Fibroblast of skin of abdomen (primary cell): Measurements from ENCODE around the gene PLCH1.

Experiments
- DNase-seq: peaks from one replicate; pipeline ENCODE4 v3.0.0-alpha.2; 2013

Gene PLCH1

DNA sequence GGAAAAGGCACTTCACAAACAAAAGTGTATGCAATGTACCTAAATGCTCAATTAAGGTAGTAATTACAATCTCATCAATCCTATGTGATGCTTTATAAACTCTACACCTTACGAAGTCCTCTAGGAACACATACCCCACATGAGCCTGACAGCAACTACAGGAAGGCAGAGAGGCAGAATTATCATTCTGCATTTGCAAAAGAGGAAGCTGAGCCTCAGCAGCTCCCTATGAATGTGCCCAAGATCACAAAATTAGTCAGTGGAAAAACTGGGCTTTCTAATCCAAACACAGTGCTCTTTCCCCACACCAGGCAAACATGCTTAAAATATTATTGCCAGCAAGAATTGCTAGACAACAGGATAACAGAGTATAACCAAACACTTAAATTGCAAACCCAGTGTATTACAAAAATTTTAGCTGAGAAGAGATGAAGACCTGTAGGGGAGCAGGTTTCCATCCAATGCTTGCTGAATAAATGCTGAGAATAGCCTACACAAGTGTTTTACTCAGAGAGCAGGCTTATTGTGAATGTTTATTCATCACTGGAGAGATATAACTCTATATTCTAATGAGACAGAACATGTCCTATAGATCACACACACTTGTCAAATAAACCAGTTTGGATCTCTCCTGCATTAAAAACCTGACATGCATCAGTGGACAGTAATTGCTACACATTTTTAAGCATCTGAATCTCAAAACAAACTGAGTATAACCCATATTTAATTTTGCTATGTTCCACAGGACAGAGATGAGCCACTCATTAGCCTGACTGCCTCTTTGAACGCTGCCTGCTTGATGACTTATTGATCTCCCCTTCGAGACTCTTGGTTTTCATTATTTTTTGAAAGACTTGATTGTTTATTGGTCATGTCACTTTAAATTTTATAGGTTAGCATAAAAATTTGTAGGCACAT lies 62.2 kb downstream of the PLCH1 start:
- DNase-seq = no peak

DNA sequence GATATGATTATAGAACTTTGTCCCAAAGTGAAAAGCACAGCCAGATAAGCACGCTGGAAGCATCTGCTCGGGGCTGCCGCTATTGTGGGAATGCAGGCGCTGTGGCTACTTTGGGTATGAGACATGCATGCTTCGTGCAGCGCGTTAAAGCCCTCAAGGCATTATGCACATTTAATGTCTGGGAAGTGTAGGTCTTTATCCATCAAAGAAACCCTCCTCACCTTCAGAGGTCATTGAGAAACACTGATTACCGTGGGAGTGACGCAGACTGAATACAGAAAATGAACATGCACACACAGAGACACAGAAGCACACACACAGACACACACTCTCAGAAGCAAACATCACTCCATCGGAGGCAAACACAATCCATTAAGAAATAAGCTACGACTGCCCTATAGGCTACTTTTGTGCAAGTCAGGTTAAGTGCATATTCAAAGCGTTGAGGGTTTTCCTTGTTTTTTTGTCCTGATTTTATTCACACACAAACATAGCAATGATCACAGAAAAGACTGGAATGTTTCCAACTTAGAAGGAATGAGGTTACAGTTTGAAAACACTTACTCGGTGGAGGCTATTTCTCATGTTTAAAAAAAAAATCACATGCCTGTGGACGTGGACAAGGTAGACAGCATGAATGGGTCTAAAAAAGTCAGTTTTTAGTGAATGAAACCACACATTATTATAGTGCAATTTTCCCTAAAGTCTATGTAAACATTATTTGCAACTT lies 68.5 kb downstream of the PLCH1 start:
- DNase-seq = peak; percentile 66

DNA sequence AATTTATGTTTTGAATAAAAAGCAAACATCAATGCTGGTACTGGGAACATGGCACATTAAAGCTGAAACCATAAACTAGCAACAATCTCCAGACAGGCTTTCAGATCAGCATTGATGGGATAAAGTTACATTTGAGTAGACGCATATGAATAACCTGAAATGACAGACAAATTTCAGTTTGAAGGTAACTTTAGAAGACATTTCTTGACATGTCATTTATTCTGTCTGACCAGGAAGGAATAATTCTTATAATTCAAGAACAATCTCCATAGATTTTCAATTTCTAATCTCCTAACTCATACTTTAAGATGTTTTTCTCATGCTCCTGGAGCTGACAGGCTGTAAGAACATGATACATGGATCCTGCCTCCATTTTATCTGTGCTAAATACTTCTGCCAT lies 69.8 kb downstream of the PLCH1 start:
- no peak for DNase-seq

DNA sequence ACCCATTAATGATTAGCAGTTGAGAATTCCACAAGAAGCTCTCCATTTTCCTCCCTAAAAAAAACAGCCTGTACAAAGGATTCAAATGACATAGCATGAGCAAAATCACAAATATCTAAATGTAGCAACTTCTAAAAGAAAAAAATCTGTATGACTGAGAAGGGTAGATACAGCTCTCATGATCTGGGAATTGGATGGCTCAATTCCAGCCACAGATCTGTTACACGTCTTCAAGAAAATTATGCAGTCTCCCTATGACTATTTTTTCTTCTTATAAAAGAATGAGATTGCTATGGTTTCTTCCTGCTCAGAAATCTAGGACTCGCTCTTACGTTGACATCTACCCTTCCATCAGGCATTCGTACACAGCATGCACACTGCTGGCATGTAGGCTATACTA lies 71.5 kb downstream of the PLCH1 start:
- peak; percentile 6 for DNase-seq

DNA sequence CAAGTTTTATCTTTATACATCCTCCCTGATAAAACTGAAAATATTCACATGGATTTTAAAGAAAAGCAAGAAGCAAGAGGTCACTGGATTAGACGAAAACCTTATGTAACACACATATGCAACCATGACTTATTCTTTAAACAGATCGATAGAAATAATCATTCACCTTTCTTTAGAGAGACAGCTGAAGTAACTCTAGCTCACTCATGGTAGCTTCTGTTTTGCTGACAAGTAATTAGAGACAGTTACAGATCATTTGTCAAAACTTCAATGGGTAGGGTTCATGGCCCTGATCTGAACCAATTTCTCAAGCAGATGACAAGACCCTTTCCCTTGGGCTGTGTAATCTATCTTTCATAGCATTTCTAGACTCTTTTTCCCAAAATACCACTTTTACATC lies 74.5 kb downstream of the PLCH1 start:
- DNase-seq = no peak

DNA sequence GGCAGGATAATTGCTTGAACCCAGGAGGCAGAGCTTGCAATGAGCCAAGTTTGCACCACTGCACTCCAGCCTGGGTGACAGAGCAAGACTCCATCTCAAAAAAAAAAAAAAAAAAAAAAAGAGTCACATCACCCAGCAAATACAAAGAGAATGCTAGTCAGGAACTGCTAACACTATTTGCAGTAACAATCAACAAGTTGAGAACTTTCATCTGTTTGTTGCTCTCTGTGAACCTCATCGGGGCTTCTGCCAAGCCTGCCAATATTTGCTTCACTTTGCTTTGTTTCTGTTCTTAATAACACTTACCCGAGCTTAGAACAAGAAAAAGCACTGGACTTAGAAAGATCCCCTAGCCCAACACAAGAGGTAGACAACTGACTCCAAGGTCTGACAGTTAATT lies 76.9 kb downstream of the PLCH1 start:
- no peak for DNase-seq

DNA sequence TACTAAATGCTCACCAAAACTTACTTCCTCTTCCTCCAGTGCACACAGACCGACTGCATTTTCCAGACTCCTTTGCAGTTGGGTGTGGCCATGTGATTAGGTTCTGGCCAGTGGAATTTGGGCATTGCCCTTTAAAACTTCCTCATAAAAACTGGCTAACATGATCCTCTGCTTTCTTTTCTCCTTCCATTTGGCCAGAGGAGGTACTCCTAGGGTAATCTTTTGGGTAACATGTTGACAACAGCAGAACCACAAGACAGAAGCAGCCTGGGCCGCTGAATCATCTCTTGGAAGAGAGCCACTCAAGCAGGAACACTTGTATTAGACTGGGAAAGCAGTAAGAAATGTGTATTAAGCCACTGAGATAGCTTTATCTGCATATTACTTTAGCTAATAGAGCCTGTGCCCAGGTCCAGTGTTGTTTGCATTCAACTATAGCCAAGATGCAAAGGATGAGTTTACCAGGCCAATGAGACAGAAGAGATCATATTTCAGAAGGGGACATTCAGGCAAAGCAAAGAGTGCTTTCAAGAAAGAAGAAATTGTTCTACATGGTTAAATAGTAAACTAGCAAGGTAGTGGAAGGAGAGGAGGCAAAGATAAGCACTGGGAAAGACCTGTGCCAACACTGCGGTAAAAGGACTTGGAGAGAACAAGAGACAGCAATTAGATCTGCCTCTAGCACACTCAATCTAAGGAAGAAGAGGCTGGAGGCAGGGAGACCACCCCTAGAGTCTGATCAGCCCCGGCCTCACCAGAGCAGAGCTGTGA lies 79.8 kb downstream of the PLCH1 start:
- DNase-seq = peak; percentile 92

DNA sequence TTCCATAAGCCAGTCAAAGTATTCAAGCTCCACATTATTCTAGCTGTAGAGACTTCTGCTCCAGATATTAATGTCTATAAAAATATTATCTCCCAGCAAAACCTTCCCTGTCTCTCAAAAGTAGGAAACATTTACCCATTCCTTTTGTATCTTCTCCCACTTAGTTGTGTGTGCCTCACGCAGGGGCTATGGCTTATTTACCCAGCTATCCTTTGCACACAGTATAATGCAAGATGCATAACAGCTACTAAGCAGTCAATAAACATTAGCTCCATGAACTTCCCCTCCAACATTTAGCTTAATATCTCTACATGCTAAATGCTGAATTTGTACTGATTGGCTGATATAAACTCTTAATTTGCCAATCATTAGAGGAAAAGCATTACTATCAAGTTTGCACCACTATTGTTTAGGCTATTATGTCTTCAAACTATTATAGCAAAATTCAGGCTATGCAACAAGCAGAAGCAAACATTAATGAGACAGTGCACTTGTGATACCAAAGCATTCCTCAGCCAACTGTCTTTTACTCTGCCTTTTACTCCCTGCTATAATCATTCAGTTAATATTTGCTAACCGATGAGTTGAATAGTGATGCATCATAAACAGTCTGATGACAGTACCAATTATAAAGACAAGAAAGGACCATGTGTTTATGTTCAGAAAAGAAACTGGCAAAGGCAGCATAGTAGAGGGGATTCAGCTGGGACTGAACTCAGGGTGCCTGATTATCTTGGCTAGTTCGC lies 81.2 kb downstream of the PLCH1 start:
- no peak for DNase-seq

DNA sequence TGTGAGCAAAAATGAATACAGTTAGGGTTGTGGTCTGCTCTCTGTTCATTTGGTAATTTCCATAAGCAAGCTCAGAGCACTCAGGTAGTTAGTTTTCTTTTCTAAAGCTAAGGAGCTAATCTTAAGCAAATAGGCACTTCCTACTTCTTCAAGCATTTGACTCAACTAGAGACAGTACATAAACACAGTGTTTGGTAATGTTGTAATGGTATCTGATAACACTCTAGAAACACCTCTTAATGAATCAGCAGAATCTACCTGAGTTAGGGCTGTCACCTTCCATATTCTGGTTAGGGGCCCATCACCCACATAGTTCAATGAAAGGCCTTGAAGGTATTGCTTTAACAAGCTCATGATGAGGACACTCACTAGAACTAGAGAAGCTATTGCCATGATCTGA lies 83.1 kb downstream of the PLCH1 start:
- DNase-seq = no peak

DNA sequence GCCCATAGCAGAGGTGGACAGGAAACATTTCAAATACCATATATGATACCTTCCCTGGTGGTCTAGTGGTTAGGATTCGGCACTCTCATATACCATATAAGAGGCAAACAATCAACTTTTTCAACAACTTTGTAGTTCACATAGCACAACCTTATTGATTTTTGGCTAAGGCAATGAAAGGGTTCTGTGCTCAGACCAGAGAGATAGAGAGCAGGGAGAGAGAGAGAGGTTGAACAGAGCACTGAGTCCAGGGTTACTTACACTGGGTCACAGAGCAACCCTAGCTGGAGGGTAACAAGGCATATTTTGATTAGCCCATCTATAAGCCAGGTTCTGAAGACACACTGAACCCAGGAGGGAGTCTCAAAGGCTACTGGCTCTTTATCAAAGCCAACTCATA lies 83.8 kb downstream of the PLCH1 start:
- no peak for DNase-seq

DNA sequence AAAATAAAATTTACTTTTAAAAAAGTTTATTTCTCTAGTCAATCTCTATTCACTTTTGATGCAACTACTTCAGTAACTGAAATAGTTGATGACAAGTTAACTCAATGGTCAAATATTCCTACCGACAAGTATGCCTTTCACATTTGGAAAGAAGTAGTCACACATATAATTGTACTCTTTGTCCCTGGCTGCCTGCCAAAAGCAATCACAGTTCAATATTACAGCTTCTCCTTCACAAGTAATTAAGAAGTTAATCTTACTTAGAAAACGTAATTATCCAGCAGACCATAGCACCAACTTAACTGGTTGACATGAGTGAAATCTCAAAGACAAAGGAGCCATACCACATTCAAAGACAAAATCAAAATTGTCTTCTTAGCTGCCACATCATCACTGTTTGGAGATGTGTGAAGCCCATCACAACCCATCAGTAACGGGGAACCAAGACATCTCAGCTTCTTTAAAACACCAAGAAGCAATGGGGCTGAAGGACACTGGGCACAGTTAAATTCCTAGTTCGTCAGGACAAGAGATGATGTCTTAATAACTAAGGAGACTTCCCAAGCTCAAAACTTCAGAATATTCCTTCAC lies 86.1 kb downstream of the PLCH1 start:
- DNase-seq = no peak

DNA sequence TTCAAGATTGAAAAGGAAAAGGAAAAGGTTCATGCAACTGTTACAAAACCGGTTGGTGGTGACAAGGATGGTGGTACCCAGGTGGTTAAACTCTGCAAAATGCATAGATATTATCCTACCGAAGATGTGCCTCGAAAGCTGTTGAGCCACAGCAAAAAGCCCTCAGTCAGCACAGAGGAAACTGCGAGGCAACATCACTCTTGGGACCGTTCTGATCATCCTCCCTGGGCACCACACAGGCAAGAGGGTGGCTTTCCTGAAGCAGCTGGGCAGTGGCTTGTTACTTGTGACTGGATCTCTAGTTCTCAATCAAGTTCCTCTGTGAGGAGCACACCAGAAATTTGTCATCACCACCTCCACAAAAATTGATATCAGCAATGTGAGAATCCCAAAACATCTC lies 86.9 kb downstream of the PLCH1 start:
- no peak for DNase-seq

DNA sequence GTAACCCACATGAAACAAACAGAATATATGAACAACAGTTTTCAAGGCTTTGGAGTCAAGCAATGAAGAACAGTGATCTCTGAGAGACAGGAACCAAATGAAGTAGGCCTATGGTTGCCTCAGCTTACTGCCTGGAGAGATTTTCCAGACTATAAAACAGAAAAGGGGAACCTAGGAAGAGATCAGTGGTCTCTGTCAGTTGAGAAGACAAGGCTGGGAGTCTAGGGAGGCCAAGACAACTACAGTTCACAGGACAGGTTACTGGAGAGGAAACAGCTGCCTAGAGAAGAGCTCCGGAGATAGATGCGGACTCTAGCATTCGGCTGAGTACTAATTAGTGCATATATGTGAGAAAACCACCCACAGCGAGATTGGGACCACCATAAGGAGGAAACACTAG lies 87.7 kb downstream of the PLCH1 start:
- DNase-seq = no peak

DNA sequence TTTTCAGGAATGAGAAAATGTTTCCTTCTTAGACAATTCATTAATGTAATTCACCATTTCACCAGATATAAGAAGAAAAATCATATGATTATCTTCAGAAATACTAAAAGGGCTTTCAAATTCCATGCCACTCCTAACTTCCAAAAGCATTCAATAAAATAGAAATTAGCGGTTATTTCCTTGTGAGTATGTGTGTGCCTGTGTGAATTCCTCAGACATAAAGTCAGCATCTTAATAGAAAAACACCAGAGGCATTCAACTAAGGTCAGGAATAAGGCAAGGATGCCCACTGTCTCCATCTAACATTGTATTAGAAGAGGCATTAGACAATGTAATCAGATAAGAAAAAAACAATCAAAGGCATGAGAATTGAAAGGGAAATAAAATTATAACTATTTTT lies 88.4 kb downstream of the PLCH1 start:
- no peak for DNase-seq

DNA sequence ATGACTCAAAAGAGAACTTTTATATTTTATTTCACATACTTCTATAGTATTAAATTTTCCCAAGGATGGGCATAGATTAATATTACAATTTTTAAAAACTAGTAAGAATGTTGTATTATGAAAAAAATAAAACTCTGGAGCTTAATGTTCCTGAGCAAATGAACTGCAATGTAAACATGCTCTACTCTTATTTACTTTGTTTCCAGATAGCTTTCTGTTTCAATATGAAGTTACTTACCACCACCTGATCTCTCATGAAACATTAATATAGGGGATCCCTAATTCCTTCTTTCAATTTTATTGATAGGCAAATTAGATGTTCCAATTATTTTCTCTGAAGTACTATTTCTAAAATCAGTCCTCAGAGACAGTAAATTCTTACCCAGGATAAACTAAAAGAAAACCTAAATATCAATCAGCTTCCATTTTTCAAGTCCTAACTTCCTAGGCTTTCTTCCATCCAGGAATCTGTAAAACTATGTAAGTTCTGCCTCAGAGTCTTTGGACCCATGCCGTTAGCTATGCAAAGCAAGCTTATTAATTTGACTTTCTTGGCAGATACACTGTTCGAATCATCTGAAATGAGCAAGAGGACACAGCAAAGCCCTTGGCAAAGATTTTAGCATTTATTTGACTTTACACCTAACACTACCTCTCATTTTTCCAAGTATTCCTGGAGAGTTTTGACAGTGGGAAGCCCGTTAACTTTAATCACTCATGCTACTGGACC lies 93.2 kb downstream of the PLCH1 start:
- DNase-seq = peak; percentile 3

DNA sequence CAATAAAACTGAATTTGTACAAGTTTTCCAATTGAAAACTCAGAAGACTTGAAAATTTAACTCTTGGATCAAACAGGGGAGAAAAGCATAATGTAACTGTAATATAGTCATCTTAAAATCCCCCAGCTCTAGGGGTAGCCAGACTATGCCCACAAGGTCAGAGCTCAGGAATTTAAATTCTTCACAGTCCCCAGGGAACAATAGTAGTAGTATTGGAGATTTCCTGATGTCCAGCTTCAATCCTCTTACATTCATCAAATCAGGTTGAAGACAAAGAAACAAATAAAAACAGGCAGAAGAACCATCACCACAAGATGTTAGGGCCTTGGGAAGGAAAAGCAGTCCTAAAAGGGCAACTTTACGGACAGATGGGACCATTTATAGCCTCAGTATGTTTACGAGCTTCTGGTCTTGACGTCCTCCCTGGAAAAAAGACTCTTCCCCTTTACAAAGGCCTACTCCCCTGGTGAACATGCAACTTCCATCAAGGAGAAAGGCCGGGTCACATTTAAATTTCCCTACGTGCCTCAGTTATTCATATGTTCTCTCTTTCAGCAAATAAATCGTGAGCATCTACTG lies 96.8 kb downstream of the PLCH1 start:
- DNase-seq = peak; percentile 6

DNA sequence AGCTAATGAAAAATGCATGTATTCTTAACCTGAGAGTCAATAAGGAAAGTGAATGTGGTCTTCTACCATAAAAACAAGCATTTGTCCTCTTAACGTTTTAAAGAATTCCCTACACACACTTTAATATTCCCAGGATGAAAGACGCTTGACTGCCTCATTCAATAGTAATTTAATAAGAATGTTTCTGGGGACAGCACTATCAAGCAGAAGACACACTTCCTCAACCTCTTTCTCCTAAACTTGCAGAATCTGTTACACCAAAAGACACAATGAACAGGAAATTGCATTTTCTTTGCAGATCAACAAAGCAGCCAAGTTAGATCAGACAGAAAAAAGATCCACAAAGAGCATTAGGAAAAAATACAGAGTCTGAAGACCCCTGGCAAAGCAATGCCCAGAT lies 97.7 kb downstream of the PLCH1 start:
- DNase-seq = no peak

DNA sequence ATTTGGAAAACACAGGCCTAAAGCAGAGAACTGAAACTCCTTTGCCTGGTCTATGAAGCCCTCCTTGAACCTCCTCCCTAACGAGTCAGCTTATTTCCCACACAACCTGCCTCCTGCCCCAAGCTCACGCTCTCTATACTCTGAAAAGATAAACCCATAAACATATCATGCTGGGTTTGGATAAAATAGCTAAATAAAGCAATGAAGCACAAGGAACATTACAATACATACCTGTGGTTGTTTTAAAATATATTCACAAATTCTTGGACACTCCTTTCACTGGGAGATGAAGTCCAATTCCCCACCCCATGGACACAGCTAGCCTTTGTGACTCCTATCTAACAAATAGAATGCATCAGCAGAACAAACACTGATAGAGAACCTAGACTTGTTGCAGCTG lies 98.2 kb downstream of the PLCH1 start:
- DNase-seq = no peak

DNA sequence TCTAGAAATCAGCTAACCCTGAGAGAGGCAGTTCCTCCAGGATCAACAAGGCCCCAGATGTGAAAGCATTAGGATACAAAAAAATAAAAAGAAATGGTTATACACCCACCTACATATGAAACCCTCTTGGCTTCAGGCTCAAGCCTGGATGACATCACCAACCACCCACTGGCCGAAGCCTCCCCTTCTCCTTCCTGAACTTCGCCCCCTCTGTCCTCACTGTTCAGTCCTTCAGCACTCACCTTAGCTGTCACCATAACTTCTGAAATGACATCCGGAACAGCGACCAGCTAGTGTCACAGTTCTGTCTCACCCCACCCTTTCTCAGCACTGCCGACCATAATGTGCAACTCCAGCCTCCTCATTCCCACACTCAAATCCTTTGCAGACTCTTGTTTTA lies 98.7 kb downstream of the PLCH1 start:
- DNase-seq = no peak

DNA sequence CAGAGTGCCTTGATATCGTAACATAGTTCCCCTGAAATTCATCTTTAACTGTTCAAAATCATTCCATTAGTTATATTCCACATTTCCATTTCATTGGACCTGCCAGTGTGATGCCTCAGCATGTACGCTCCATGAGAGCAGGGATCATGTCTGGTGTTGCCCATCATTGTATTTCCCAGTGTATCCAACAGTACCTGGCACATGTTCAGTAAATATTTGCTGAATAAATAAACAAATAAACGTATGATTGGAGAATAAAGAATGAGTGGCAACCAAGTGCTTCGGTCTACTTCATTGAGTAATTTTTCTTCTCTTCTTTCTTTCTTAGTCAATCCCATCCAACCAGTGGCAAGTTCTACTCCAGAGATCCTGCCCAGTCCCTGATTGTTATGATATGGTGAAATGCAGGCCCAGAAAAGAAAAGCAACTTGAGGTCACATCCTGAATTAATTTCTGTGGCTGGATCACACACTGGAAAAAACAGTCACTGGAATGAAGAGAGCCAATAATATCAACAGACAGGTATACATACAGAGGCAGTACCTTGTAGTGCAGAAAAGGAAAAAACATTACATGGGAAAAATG lies 101.2 kb downstream of the PLCH1 start:
- DNase-seq = no peak

DNA sequence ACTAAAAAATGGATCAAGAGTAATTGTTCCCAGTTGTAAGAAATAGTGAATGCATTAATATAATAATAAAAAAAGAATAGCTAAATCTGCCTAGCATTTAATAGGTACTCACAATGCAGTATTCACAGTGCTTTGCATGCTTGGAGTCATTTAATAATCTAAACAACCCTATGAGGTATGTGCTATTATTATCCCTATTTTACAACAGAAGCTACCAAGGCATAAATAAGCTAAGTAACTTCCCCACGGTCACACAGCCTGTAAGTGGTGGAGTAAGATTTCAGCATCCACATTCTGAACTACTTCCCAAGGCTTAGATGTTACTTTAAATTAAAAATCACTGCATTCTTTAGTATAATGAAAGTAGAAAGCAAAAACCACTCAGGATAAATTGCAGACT lies 102.9 kb downstream of the PLCH1 start:
- no peak for DNase-seq
